ENCODE data around the gene DHFR2.
"Not testable (repeated sequence)": the region's sequence is repeated elsewhere in the genome, so short reads cannot be mapped to it uniquely, and the experiment has no call there.

DHFR2 gene

GRCh38 chr3:94064243-94064860, 1.6 kb upstream of the DHFR2 start:
- no peak for DNase-seq

DNA sequence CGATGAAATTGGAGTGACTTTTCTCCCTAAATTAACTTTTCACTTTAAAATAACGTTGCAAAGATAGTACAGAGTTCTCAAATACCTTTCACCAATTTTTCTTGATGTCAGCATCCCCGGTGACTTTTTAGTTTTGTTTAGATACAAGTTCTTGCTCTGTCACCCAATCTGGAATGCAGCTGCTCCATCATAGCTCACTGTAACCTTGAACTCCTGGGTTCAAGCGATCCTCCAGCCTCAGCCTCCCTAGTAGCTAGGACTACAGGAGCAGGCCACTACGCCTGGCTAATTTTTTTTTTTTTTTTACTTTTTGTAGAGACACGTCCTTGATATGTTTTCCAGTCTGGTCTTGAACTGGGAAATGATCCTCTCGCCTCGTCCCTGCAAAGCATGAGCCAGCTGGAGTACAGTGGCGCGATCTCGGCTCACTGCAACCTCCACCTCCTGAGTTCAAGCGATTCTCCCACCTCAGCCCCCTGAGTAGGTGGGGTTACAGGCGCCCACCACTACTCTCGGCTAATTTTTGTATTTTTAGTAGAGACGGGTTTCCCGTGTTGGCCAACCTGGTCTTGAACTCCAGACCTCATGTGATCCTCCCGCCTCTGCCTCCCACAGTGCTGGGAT, 892 bp upstream of the DHFR2 start:
- DNase-seq = peak; percentile 4

- DNase-seq = no peak
Measured at GRCh38 chr3:94061297-94061696, 1.4 kb downstream of the DHFR2 start.

GRCh38 chr3:94050546-94050945, 12.2 kb downstream of the DHFR2 start:
- DNase-seq = no peak

DNA sequence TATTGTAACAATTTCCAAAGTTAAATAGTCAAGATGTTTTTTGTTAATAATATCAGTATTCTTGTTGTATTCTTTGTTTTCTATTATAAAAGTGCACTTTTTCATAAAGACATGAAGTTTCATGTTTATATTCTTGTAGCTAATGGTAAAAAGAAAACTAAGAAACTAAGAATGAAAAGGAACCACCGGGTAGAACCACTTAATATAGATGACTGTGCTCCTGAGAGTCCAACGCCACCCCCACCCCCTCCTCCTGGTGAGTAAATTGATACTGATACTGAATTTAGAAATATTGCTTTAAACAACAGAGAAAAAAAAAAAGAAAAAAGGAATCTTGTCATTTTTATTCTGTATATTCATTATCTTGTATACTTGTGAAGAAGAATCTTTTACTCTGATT, 13.4 kb downstream of the DHFR2 start:
- no peak for DNase-seq

GRCh38 chr3:94046533-94046932, 16.2 kb downstream of the DHFR2 start:
- DNase-seq = no peak

DNA sequence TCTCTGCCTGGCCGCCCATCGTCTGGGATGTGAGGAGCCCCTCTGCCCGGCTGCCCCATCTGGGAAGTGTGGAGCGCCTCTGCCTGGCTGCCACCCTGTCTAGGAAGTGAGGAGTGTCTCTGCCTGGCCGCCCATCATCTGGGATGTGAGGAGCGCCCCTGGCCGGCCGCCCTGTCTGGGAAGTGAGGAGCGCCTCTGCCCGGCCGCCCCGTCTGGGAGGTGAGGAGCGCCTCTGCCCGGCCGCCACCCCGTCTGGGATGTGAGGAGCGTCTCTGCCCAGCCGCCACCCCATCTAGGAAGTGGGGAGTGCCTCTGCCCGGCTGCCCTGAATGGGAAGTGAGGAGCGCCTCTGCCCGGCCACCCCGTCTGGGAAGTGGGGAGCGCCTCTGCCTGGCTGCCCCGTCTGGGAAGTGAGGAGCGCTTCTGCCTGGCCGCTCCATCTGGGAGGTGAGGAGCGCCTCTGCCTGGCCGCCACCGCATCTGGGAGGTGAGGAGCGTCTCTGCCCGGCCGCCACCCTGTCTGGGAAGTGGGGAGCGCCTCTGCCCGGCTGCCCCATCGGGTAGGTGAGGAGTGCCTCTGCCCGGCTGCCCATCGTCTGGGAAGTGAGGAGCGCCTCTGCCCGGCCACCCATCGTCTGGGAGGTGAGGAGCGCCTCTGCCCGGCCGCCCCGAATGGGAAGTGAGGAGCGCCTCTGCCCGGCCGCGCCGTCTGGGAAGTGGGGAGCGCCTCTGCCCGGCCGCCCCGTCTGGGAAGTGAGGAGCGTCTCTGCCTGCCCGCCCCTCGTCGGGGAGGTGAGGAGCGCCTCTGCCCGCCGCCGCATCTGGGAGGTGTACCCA, 18.4 kb downstream of the DHFR2 start:
- not testable (repeated sequence) for DNase-seq

DNA sequence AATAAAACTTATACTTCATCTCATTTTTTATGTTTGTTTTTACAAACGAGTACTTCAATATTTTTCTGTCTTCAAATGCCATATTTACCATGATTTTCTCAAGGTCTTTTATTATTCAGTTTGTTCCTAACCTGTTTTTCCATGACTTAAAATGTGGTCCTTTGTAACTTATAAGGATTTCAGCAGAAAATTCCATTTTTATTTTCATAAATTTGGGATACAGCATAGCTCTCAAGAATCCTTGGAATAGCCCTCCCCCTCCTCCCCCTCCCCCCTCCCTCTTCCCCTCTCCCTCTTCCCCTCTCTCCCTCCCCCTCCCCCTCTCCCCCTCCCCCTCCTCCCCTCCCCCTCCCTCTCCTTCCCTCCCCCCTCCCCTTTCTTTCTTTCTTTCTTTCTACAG, 19.4 kb downstream of the DHFR2 start:
- DNase-seq = no peak

GRCh38 chr3:94036909-94037507, 25.7 kb downstream of the DHFR2 start:
- no peak for DNase-seq

DNA sequence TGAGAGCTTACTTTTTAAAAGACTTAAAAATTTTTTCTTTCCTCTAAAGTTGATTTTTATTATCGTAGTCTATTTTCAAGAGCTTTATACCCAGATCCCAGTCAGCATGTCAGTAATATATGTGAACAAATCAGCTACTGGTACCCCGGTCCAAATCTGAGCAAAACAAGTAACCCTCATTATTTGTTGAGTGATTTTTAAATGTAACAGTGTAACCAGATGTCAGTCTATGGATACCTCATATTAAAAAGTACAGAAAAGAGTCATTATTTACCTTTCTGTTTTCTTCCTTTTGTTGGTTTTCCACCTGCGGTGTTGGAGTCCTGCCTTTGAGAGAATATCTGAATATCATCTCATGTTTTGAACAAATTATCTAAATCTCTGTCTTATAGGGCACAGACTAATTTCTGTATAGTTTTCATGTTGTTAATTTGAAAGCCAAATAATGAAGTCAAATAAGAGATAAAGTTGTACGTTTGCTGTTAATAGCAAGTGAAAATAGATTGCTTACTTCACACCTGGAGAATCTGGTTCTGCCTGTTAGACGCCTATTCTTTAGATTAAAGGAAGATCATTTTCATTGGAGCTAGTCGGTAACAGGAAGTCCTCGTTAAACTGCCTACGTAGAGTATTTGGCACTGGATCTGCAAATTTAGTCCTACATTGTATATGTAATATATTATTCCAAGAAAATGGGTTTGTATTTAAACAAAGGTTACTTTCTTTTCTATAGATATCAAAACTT, 34.5 kb downstream of the DHFR2 start, which contains the start of gene STX19:
Gene STX19 (minus strand): TSS at position 505 of the 745 bp plus-strand sequence. CDS start 13,328 bp downstream, outside the sequence.
- no peak for DNase-seq

- DNase-seq = no peak
Measured at GRCh38 chr3:94026623-94027022, 36.1 kb downstream of the DHFR2 start.

- DNase-seq = no peak
Measured at GRCh38 chr3:94024385-94024784, 38.3 kb downstream of the DHFR2 start.

DNA sequence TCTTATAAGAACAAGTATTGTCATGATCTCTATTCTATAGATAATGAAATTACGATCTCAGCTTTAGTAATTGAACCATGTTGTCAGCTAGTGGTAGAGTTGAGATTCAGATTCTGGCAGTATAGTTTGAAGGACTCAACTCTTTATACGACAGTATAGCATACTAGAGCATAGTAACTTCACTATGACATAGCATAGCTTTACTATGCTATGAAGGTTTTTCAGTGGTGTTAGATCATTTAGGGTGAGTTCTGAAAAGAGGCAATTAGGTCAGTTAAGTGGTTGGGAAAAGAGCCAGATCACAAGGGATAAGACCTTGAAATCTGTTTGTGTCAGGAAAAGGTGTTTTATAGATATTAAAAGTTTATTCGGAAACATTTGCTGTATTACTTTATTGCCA, 42.4 kb downstream of the DHFR2 start:
- DNase-seq = no peak

GRCh38 chr3:94019659-94020058, 43.1 kb downstream of the DHFR2 start:
- no peak for DNase-seq

GRCh38 chr3:94015025-94015424, 47.7 kb downstream of the DHFR2 start:
- no peak for DNase-seq

GRCh38 chr3:94012185-94012584, 50.5 kb downstream of the DHFR2 start:
- DNase-seq = no peak

GRCh38 chr3:94011233-94011711, 51.4 kb downstream of the DHFR2 start:
- DNase-seq = no peak

GRCh38 chr3:94009608-94010007, 53.1 kb downstream of the DHFR2 start:
- no peak for DNase-seq

DNA sequence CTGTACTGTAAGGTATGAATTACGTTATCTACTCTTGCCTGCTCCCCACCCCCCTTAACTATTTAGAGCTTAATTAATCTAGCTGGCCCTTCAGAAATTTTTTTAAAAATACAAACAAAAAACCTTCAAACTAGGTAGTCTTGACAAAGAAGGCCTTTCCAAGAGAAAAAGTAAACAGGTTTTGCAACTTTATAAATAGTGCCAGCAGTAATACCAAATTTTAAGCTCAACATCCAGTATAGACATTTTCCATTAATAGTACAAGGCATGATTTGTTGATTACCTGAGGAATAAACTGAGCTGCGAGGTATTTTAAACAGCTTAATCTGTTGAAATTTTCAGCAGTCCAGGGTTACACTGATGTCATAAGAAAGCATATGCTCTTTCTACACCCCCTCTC, 54.5 kb downstream of the DHFR2 start:
- no peak for DNase-seq
